WTC11 (cell line): Measurements from ENCODE around the gene NFIC. TPM values are rescaled to one million over a fixed set of nuclear protein-coding genes. Genes with fewer than 3 reads are reported as not detected.

ENCODE experiments used
- ATAC-seq: fragments of 200-7000 bp; cut with Tn5 transposase; 2 replicates; pipeline ENCODE4 v1.10.0; 2021; ENCODE audit warnings: mild to moderate bottlenecking, moderate library complexity
- CTCF ChIA-PET: fragments of 300-600 bp; sonication (Branson Sonifier 250); formaldehyde crosslinking; loops from one replicate; lab custom pipeline; 2021; ENCODE audit warnings: antibody characterized with exemption; lab: Charles Lee
- POLR2A ChIA-PET: fragments of 350-600 bp; sonication (Branson Sonifier 250); formaldehyde crosslinking; loops from one replicate; lab custom pipeline; 2021; ENCODE audit warnings: antibody characterized with exemption; lab: Charles Lee
- DNase-seq: peaks from one replicate; pipeline ENCODE4 v3.0.0; 2021; ENCODE audit warnings: low spot score
- H3K27ac Mint-ChIP-seq: 2 replicates; pipeline ENCODE4 v1.8.0; 2021; ENCODE audit warnings: mixed read lengths
- H3K27me3 Mint-ChIP-seq: 2 replicates; pipeline ENCODE4 v1.8.0; 2021; ENCODE audit warnings: low read depth, mild to moderate bottlenecking, moderate library complexity, mixed read lengths
- H3K36me3 Mint-ChIP-seq: 2 replicates; pipeline ENCODE4 v1.8.0; 2021; ENCODE audit warnings: mixed read lengths
- H3K4me1 Mint-ChIP-seq: 2 replicates; pipeline ENCODE4 v1.8.0; 2022; ENCODE audit warnings: mixed read lengths
- H3K4me3 Mint-ChIP-seq: 2 replicates; pipeline ENCODE4 v1.8.0; 2021; ENCODE audit warnings: mild to moderate bottlenecking, moderate library complexity, mixed read lengths
- H3K9me3 Mint-ChIP-seq: 2 replicates; pipeline ENCODE4 v1.8.0; 2021; ENCODE audit warnings: mixed read lengths
- CBFB ChIP-seq: sonication (generic); formaldehyde crosslinking; IDR thresholded peaks from 2 replicates; pipeline ENCODE4 v1.8.1; 2022; ENCODE audit warnings: mild to moderate bottlenecking, low read depth, missing genetic modification reagents
- E2F4 ChIP-seq: sonication (generic); formaldehyde crosslinking; IDR thresholded peaks from 2 replicates; pipeline ENCODE4 v1.8.1; 2022; ENCODE audit warnings: low read depth, mild to moderate bottlenecking, moderate library complexity, missing genetic modification reagents, borderline replicate concordance
- ELF4 ChIP-seq: sonication (generic); formaldehyde crosslinking; IDR thresholded peaks from 2 replicates; pipeline ENCODE4 v1.8.1; 2022; ENCODE audit warnings: low read depth, mild to moderate bottlenecking, moderate library complexity, missing genetic modification reagents
- EMX1 ChIP-seq: fragments of 250-450 bp; sonication (Bioruptor Pico); IDR thresholded peaks from 2 replicates; pipeline ENCODE4 v1.8.0; 2021; ENCODE audit warnings: mild to moderate bottlenecking
- GABPB1 ChIP-seq: sonication (generic); formaldehyde crosslinking; IDR thresholded peaks from 2 replicates; pipeline ENCODE4 v1.8.1; 2023; ENCODE audit warnings: mild to moderate bottlenecking, missing genetic modification reagents
- IRF2 ChIP-seq: sonication (generic); formaldehyde crosslinking; IDR thresholded peaks from 2 replicates; pipeline ENCODE4 v1.8.0; 2022; ENCODE audit warnings: low read depth, missing genetic modification reagents, borderline replicate concordance
- JAZF1 ChIP-seq: fragments of 250-450 bp; sonication (Bioruptor Pico); IDR thresholded peaks from 2 replicates; pipeline ENCODE4 v1.9.0; 2021; ENCODE audit warnings: moderate library complexity, mild to moderate bottlenecking, inconsistent platforms
- MXD4 ChIP-seq: fragments of 250-450 bp; sonication (Bioruptor Pico); IDR thresholded peaks from 2 replicates; pipeline ENCODE4 v1.8.0; 2021; ENCODE audit warnings: mild to moderate bottlenecking, moderate library complexity, borderline replicate concordance
- MYBL2 ChIP-seq: sonication (generic); formaldehyde crosslinking; IDR thresholded peaks from 2 replicates; pipeline ENCODE4 v1.8.1; 2023; ENCODE audit warnings: mild to moderate bottlenecking, moderate library complexity, missing genetic modification reagents
- NR2C2 ChIP-seq: sonication (generic); formaldehyde crosslinking; IDR thresholded peaks from 2 replicates; pipeline ENCODE4 v1.8.0; 2022; ENCODE audit warnings: mild to moderate bottlenecking, missing genetic modification reagents
- NR3C1 ChIP-seq: sonication (generic); formaldehyde crosslinking; conservative IDR thresholded peaks from 2 replicates; pipeline ENCODE4 v1.8.1; 2023; ENCODE audit warnings: low read depth, mild to moderate bottlenecking, missing genetic modification reagents
- PRDM15 ChIP-seq: sonication (generic); formaldehyde crosslinking; IDR thresholded peaks from 2 replicates; pipeline ENCODE4 v1.8.0; 2022; ENCODE audit warnings: missing genetic modification reagents
- STAT6 ChIP-seq: sonication (generic); formaldehyde crosslinking; conservative IDR thresholded peaks from 2 replicates; pipeline ENCODE4 v1.8.1; 2023; ENCODE audit warnings: mild to moderate bottlenecking, low read depth, missing genetic modification reagents, moderate library complexity
- TCF7 ChIP-seq: sonication (generic); formaldehyde crosslinking; IDR thresholded peaks from 2 replicates; pipeline ENCODE4 v1.8.0; 2022; ENCODE audit warnings: mild to moderate bottlenecking, low read depth, missing genetic modification reagents, moderate library complexity
- TEAD1 ChIP-seq: sonication (generic); formaldehyde crosslinking; IDR thresholded peaks from 2 replicates; pipeline ENCODE4 v1.8.0; 2022; ENCODE audit warnings: mild to moderate bottlenecking, missing genetic modification reagents
- TEAD4 ChIP-seq: sonication (generic); formaldehyde crosslinking; IDR thresholded peaks from 2 replicates; pipeline ENCODE4 v1.8.0; 2022; ENCODE audit warnings: mild to moderate bottlenecking, missing genetic modification reagents
- TP53 ChIP-seq: sonication (generic); formaldehyde crosslinking; IDR thresholded peaks from 2 replicates; pipeline ENCODE4 v1.8.1; 2023; ENCODE audit warnings: mild to moderate bottlenecking, missing genetic modification reagents
- ZNF121 ChIP-seq: sonication (generic); formaldehyde crosslinking; IDR thresholded peaks from 2 replicates; pipeline ENCODE4 v1.8.0; 2023; ENCODE audit warnings: missing genetic modification reagents
- ZNF219 ChIP-seq: sonication (generic); formaldehyde crosslinking; IDR thresholded peaks from 2 replicates; pipeline ENCODE4 v1.8.0; 2023; ENCODE audit warnings: missing genetic modification reagents, mild to moderate bottlenecking, borderline replicate concordance
- ZNF263 ChIP-seq: sonication (generic); formaldehyde crosslinking; IDR thresholded peaks from 2 replicates; pipeline ENCODE4 v1.8.1; 2022; ENCODE audit warnings: low read depth, mild to moderate bottlenecking, moderate library complexity, missing genetic modification reagents
- total RNA-seq: library from RNA; stranded (reverse); gene quantifications from 3 replicates; pipeline ENCODE4 v1.2.3, GENCODE V29; 2021
- TF ChIP-seq, protein P1 (sequence below): fragments of 250-450 bp; sonication (Bioruptor Pico); IDR thresholded peaks from 2 replicates; pipeline ENCODE4 v1.9.0; 2021; ENCODE audit warnings: mild to moderate bottlenecking
- TF ChIP-seq, protein P2 (sequence below): fragments of 250-450 bp; sonication (Bioruptor Pico); IDR thresholded peaks from 2 replicates; pipeline ENCODE4 v2.1.2; 2022; ENCODE audit warnings: mild to moderate bottlenecking, moderate library complexity
- TF ChIP-seq, protein P3 (sequence below): sonication (generic); formaldehyde crosslinking; IDR thresholded peaks from 2 replicates; pipeline ENCODE4 v1.8.1; 2023; ENCODE audit warnings: mild to moderate bottlenecking, missing genetic modification reagents

NFIC gene
- total RNA-seq, 1 experiment from 2014 or later, result 3.5 TPM

GRCh38 chr19:3398114-3398899, 31.9 kb downstream of the NFIC start:
- peak overlapping the region; percentile 25 for H3K4me3 Mint-ChIP-seq
- no peak overlapping the region for H3K27ac Mint-ChIP-seq
- peaks cover 12% of the 10 kb centered on the region for H3K27me3 Mint-ChIP-seq
- no peaks in the 10 kb centered on the region for H3K36me3 Mint-ChIP-seq
- H3K9me3 Mint-ChIP-seq, result peaks cover 4% of the 10 kb centered on the region; the same call in 1 of the 2 replicates
- ChIA-PET CTCF (interaction anchor here (0.5 to 1.9 kb wide), 5 partner anchors 14 to 93 kb away, joined by 3 to 9 read pairs (median 4); no protein-coding TSS in a partner anchor), POLR2A (interaction anchor here (0.8 kb wide), 1 partner anchor 14 kb away, joined by 3 read pairs; no protein-coding TSS in a partner anchor)
- H3K4me1 Mint-ChIP-seq, result peaks cover 5% of the 10 kb centered on the region
- DNase-seq (peak; percentile 36), ATAC-seq (peak; percentile 61)
- TF ChIP-seq MYBL2 (CRISPR knock-in tag), result 0 out of 2 replicates have a peak, but pooled peaks have one; percentile 36
- TF ChIP-seq IRF2 (CRISPR knock-in tag), result no peak
- TF ChIP-seq, protein P1, sequence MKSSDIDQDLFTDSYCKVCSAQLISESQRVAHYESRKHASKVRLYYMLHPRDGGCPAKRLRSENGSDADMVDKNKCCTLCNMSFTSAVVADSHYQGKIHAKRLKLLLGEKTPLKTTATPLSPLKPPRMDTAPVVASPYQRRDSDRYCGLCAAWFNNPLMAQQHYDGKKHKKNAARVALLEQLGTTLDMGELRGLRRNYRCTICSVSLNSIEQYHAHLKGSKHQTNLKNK (CRISPR knock-in tag), result no peak
- no peak for TF ChIP-seq E2F4 (CRISPR knock-in tag)
- no peak for TF ChIP-seq ELF4
- TF ChIP-seq NR2C2, result no peak
- TF ChIP-seq PRDM15 (CRISPR knock-in tag), result no peak
- TF ChIP-seq TEAD4 (CRISPR knock-in tag), result no peak
- TF ChIP-seq EMX1, result no peak
- no peak for TF ChIP-seq ZNF263 (CRISPR knock-in tag)
- TF ChIP-seq GABPB1 (CRISPR knock-in tag), result peak; percentile 84
- TF ChIP-seq CBFB (CRISPR knock-in tag), result no peak
- no peak for TF ChIP-seq ZNF121 (CRISPR knock-in tag)
- no peak for TF ChIP-seq TEAD1 (CRISPR knock-in tag)
- no peak for TF ChIP-seq ZNF219 (CRISPR knock-in tag)
- TF ChIP-seq NR3C1, result no peak
- no peak for TF ChIP-seq JAZF1

- ATAC-seq (no peak), DNase-seq (no peak)
- Mint-ChIP-seq H3K4me1 (peaks cover 5% of the 10 kb centered on the region), H3K27me3 (peaks cover 12% of the 10 kb centered on the region), H3K36me3 (no peaks in the 10 kb centered on the region), H3K9me3 (peaks cover 4% of the 10 kb centered on the region; the same call in 1 of the 2 replicates), H3K4me3 (peak overlapping the region; percentile 25), H3K27ac (no peak overlapping the region)
- CTCF ChIA-PET, result interaction anchor here (0.5 to 1.0 kb wide), 2 partner anchors 23 to 94 kb away, joined by 3 read pairs; no protein-coding TSS in a partner anchor
- POLR2A ChIA-PET, result interaction anchor here (0.8 kb wide), 1 partner anchor 14 kb away, joined by 3 read pairs; no protein-coding TSS in a partner anchor
- no peak for TF ChIP-seq GABPB1 (CRISPR knock-in tag)
- TF ChIP-seq ZNF121 (CRISPR knock-in tag), result no peak
- TF ChIP-seq, protein P2, sequence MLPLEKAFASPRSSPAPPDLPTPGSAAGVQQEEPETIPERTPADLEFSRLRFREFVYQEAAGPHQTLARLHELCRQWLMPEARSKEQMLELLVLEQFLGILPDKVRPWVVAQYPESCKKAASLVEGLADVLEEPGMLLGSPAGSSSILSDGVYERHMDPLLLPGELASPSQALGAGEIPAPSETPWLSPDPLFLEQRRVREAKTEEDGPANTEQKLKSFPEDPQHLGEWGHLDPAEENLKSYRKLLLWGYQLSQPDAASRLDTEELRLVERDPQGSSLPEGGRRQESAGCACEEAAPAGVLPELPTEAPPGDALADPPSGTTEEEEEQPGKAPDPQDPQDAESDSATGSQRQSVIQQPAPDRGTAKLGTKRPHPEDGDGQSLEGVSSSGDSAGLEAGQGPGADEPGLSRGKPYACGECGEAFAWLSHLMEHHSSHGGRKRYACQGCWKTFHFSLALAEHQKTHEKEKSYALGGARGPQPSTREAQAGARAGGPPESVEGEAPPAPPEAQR (CRISPR knock-in tag), result no peak
- TF ChIP-seq MXD4 (CRISPR knock-in tag), result no peak
- TF ChIP-seq ZNF219 (CRISPR knock-in tag), result no peak
- TF ChIP-seq, protein P3, sequence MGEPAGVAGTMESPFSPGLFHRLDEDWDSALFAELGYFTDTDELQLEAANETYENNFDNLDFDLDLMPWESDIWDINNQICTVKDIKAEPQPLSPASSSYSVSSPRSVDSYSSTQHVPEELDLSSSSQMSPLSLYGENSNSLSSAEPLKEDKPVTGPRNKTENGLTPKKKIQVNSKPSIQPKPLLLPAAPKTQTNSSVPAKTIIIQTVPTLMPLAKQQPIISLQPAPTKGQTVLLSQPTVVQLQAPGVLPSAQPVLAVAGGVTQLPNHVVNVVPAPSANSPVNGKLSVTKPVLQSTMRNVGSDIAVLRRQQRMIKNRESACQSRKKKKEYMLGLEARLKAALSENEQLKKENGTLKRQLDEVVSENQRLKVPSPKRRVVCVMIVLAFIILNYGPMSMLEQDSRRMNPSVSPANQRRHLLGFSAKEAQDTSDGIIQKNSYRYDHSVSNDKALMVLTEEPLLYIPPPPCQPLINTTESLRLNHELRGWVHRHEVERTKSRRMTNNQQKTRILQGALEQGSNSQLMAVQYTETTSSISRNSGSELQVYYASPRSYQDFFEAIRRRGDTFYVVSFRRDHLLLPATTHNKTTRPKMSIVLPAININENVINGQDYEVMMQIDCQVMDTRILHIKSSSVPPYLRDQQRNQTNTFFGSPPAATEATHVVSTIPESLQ (CRISPR knock-in tag), result no peak
- TF ChIP-seq STAT6 (CRISPR knock-in tag), result no peak
- no peak for TF ChIP-seq NR2C2
- TF ChIP-seq TCF7 (CRISPR knock-in tag), result no peak
- TF ChIP-seq CBFB (CRISPR knock-in tag), result no peak
- no peak for TF ChIP-seq TP53 (CRISPR knock-in tag)
Observed at GRCh38 chr19:3398900-3399278, 32.5 kb downstream of the NFIC start.
